Measurements from ENCODE around the gene PCGF2. TPM values are rescaled to one million over a fixed set of nuclear protein-coding genes. Genes with fewer than 3 reads are reported as not detected.
"Not testable (repeated sequence)": the region's sequence is repeated elsewhere in the genome, so short reads cannot be mapped to it uniquely, and the experiment has no call there.

Gene PCGF2
- total RNA-seq, 1 donor from 2014 or later: 108 TPM

GRCh38 chr17:38729886-38730525 is 18.1 kb downstream of the PCGF2 start, which contains the start of gene CISD3:
CISD3 (plus strand) TSS chr17:38730341; CDS start chr17:38730359, 18 bp downstream.
- Mint-ChIP-seq H3K9me3 (no peaks in the 10 kb centered on the region), H3K4me3 (peak within 1 kb of the TSS; percentile 93), H3K36me3 (ENCODE audit: low read depth) (peaks cover 6% of the 10 kb centered on the region), H3K4me1 (peaks cover 33% of the 10 kb centered on the region), H3K27ac (ENCODE audit: unreplicated experiment) (peak within 1 kb of the TSS; percentile 92), H3K27me3 (ENCODE audit: low read depth) (peaks cover 12% of the 10 kb centered on the region)
- peak; percentile 79 for DNase-seq (ENCODE audit: low read depth, low spot score)
- TF ChIP-seq CTCF (conservative IDR thresholded peaks at IDR 0.05): peak; percentile 81

GRCh38 chr17:38729368-38729885 is 18.7 kb downstream of the PCGF2 start:
- Mint-ChIP-seq H3K9me3 (no peaks in the 10 kb centered on the region), H3K27me3 (ENCODE audit: low read depth) (peaks cover 12% of the 10 kb centered on the region), H3K4me1 (peaks cover 29% of the 10 kb centered on the region), H3K36me3 (ENCODE audit: low read depth) (peaks cover 6% of the 10 kb centered on the region), H3K27ac (ENCODE audit: unreplicated experiment) (no peak overlapping the region), H3K4me3 (peak overlapping the region; percentile 89)
- DNase-seq (ENCODE audit: low read depth, low spot score): no peak
- TF ChIP-seq CTCF (conservative IDR thresholded peaks at IDR 0.05): no peak

GRCh38 chr17:38728290-38728831 is 19.8 kb downstream of the PCGF2 start:
- DNase-seq (ENCODE audit: low read depth, low spot score): no peak
- Mint-ChIP-seq H3K27me3 (ENCODE audit: low read depth) (peaks cover 12% of the 10 kb centered on the region), H3K9me3 (no peaks in the 10 kb centered on the region), H3K4me3 (peak overlapping the region; percentile 89), H3K27ac (ENCODE audit: unreplicated experiment) (no peak overlapping the region), H3K36me3 (ENCODE audit: low read depth) (peaks cover 6% of the 10 kb centered on the region), H3K4me1 (peaks cover 28% of the 10 kb centered on the region)
- TF ChIP-seq CTCF (conservative IDR thresholded peaks at IDR 0.05): no peak

- Mint-ChIP-seq H3K27ac (ENCODE audit: unreplicated experiment) (no peak overlapping the region), H3K4me1 (peaks cover 25% of the 10 kb centered on the region), H3K4me3 (peak overlapping the region; percentile 89), H3K36me3 (ENCODE audit: low read depth) (peaks cover 3% of the 10 kb centered on the region), H3K9me3 (no peaks in the 10 kb centered on the region), H3K27me3 (ENCODE audit: low read depth) (peaks cover 12% of the 10 kb centered on the region)
- no peak for TF ChIP-seq CTCF (conservative IDR thresholded peaks at IDR 0.05)
- DNase-seq (ENCODE audit: low read depth, low spot score): no peak
Measured at GRCh38 chr17:38727736-38728135, 20.4 kb downstream of the PCGF2 start.

GRCh38 chr17:38726145-38726544 is 22.0 kb downstream of the PCGF2 start:
- peaks cover 24% of the 10 kb centered on the region for H3K4me1 Mint-ChIP-seq
- H3K9me3 Mint-ChIP-seq; H3K27ac Mint-ChIP-seq (ENCODE audit: unreplicated experiment): not testable (repeated sequence)

GRCh38 chr17:38725066-38725465 is 23.1 kb downstream of the PCGF2 start:
- no peak for DNase-seq (ENCODE audit: low read depth, low spot score)
- peaks cover 22% of the 10 kb centered on the region for H3K4me1 Mint-ChIP-seq
- H3K36me3 Mint-ChIP-seq (ENCODE audit: low read depth): peaks cover 3% of the 10 kb centered on the region
- no peaks in the 10 kb centered on the region for H3K9me3 Mint-ChIP-seq
- H3K27me3 Mint-ChIP-seq (ENCODE audit: low read depth): peaks cover 3% of the 10 kb centered on the region
- TF ChIP-seq CTCF (conservative IDR thresholded peaks at IDR 0.05): no peak
- no peak overlapping the region for H3K27ac Mint-ChIP-seq (ENCODE audit: unreplicated experiment)
- H3K4me3 Mint-ChIP-seq: no peak overlapping the region

More at GRCh38 chr17:38726145-38726544, 22.0 kb downstream of the PCGF2 start:
- not testable (repeated sequence) for H3K27me3 Mint-ChIP-seq (ENCODE audit: low read depth); H3K36me3 Mint-ChIP-seq (ENCODE audit: low read depth); H3K4me3 Mint-ChIP-seq; DNase-seq (ENCODE audit: low read depth, low spot score)
